GM23338 (cell line): ENCODE data around the gene HERPUD2. TPM values are rescaled to one million over a fixed set of nuclear protein-coding genes. Genes with fewer than 3 reads are reported as not detected.
"Not testable (repeated sequence)": the region's sequence is repeated elsewhere in the genome, so short reads cannot be mapped to it uniquely, and the experiment has no call there.

Source experiments
- ATAC-seq: fragments of 200-7000 bp; cut with Tn5 transposase; 3 replicates; pipeline ENCODE4 v1.9.1; 2020
- DNase-seq: peaks from one replicate; pipeline ENCODE4 v3.0.0-alpha.2; 2015; ENCODE audit warnings: low spot score
- H2AFZ ChIP-seq: fragments of 200-600 bp; sonication (generic); 2 replicates; pipeline ENCODE4 v1.8.0; 2016; ENCODE audit warnings: antibody characterized with exemption, mild to moderate bottlenecking, moderate library complexity
- H3F3A ChIP-seq: fragments of 200-600 bp; sonication (generic); replicated peaks from 2 replicates; pipeline ENCODE4 v1.8.0; 2017; ENCODE audit warnings: antibody characterized with exemption, mixed run types, low read depth
- H3K27ac ChIP-seq: fragments of 200-600 bp; sonication (generic); 2 replicates; pipeline ENCODE4 v1.6.1; 2016; ENCODE audit warnings: low read depth
- H3K27me3 ChIP-seq: fragments of 200-600 bp; sonication (generic); 2 replicates; pipeline ENCODE4 v1.8.0; 2016; ENCODE audit warnings: mild to moderate bottlenecking, mixed run types, moderate library complexity; ENCODE audit not compliant: insufficient read depth
- H3K36me3 ChIP-seq: fragments of 200-600 bp; sonication (generic); 2 replicates; pipeline ENCODE4 v1.8.0; 2016; ENCODE audit warnings: mild to moderate bottlenecking; ENCODE audit not compliant: insufficient read depth
- H3K4me1 ChIP-seq: fragments of 200-600 bp; sonication (generic); 2 replicates; pipeline ENCODE4 v1.8.0; 2016; ENCODE audit warnings: mild to moderate bottlenecking, moderate library complexity; ENCODE audit not compliant: insufficient read depth
- H3K4me2 ChIP-seq: fragments of 200-600 bp; sonication (generic); 2 replicates; pipeline ENCODE4 v1.7.1; 2017; ENCODE audit warnings: mixed run types
- H3K4me3 ChIP-seq: fragments of 200-600 bp; sonication (generic); 2 replicates; pipeline ENCODE4 v1.6.1; 2016; ENCODE audit warnings: mixed run types
- H3K79me2 ChIP-seq: fragments of 200-600 bp; sonication (generic); replicated peaks from 2 replicates; pipeline ENCODE4 v1.8.0; 2017; ENCODE audit warnings: mild to moderate bottlenecking; ENCODE audit not compliant: insufficient read depth
- H3K9me2 ChIP-seq: fragments of 200-600 bp; sonication (generic); 2 replicates; pipeline ENCODE4 v1.8.0; 2017; ENCODE audit not compliant: insufficient read depth
- H4K20me1 ChIP-seq: fragments of 200-600 bp; sonication (generic); replicated peaks from 2 replicates; pipeline ENCODE4 v1.8.0; 2017; ENCODE audit warnings: mild to moderate bottlenecking; ENCODE audit not compliant: insufficient read depth
- H3K27ac Mint-ChIP-seq: 2 replicates; pipeline ENCODE4 v1.8.0; 2020; ENCODE audit warnings: inconsistent platforms, mild to moderate bottlenecking, moderate library complexity, mixed read lengths
- H3K27me3 Mint-ChIP-seq: 3 replicates; pipeline ENCODE4 v1.8.0; 2022; ENCODE audit warnings: low read depth, mild to moderate bottlenecking, moderate library complexity, mixed read lengths, inconsistent platforms; ENCODE audit not compliant: insufficient read depth, poor library complexity
- H3K36me3 Mint-ChIP-seq: 3 replicates; pipeline ENCODE4 v1.8.0; 2021; ENCODE audit warnings: low read depth, mild to moderate bottlenecking, inconsistent platforms, moderate library complexity, mixed read lengths
- H3K4me1 Mint-ChIP-seq: 3 replicates; pipeline ENCODE4 v1.8.0; 2020; ENCODE audit warnings: mild to moderate bottlenecking, inconsistent platforms, mixed read lengths
- H3K4me3 Mint-ChIP-seq: 3 replicates; pipeline ENCODE4 v1.8.0; 2021; ENCODE audit warnings: moderate library complexity, mild to moderate bottlenecking, inconsistent platforms, mixed read lengths
- H3K9me3 Mint-ChIP-seq: 3 replicates; pipeline ENCODE4 v1.8.0; 2020; ENCODE audit warnings: moderate library complexity, mild to moderate bottlenecking, inconsistent platforms, mixed read lengths
- ZNF114 ChIP-seq: fragments of 250-450 bp; sonication (Bioruptor Pico); IDR thresholded peaks from 2 replicates; pipeline ENCODE4 v1.5.0; 2020; ENCODE audit warnings: mild to moderate bottlenecking, moderate library complexity
- ZNF462 ChIP-seq: fragments of 250-450 bp; sonication (Bioruptor Pico); IDR thresholded peaks from 2 replicates; pipeline ENCODE4 v1.5.0; 2020; ENCODE audit warnings: mild to moderate bottlenecking, moderate library complexity
- polyA plus RNA-seq: library from polyadenylated mRNA; unstranded; fragments of >200 nt; fragmentation: Nextera tagmentation; extraction: Ambion mirVana; gene quantifications from 2 replicates; pipeline ENCODE4 v1.2.1, GENCODE V29; 2016
- total RNA-seq: library from RNA; depleted of rRNA; stranded (reverse); fragments of >200 nt; shearing (Covaris generic); gene quantifications from 2 replicates; pipeline ENCODE4 v1.2.3, GENCODE V29; 2014
- TF ChIP-seq, protein P1 (sequence below), 2 experiments: fragments of 200-600 bp in 1 of 2; sonication (generic) in 1 of 2; conservative IDR thresholded peaks; 2 replicates each; pipeline versions ENCODE4 v1.5.1 to v1.6.1; 2016 to 2017; ENCODE audit warnings: antibody characterized with exemption in 2 of 2, low read depth in 2 of 2, mild to moderate bottlenecking in 2 of 2, moderate library complexity in 1 of 2

HERPUD2 gene
- total and polyA plus RNA-seq, 2 experiments from 2014 or later = 8.0 to 12.0 TPM

- TF ChIP-seq ZNF462 (CRISPR knock-in tag) = no peak
- TF ChIP-seq, protein P1, sequence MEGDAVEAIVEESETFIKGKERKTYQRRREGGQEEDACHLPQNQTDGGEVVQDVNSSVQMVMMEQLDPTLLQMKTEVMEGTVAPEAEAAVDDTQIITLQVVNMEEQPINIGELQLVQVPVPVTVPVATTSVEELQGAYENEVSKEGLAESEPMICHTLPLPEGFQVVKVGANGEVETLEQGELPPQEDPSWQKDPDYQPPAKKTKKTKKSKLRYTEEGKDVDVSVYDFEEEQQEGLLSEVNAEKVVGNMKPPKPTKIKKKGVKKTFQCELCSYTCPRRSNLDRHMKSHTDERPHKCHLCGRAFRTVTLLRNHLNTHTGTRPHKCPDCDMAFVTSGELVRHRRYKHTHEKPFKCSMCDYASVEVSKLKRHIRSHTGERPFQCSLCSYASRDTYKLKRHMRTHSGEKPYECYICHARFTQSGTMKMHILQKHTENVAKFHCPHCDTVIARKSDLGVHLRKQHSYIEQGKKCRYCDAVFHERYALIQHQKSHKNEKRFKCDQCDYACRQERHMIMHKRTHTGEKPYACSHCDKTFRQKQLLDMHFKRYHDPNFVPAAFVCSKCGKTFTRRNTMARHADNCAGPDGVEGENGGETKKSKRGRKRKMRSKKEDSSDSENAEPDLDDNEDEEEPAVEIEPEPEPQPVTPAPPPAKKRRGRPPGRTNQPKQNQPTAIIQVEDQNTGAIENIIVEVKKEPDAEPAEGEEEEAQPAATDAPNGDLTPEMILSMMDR (conservative IDR thresholded peaks at IDR 0.05; ENCODE audit: low read depth in 2 of 2) = no peak
- no peak for TF ChIP-seq ZNF114 (CRISPR knock-in tag)
Observed at GRCh38 chr7:35670856-35671569, 23.9 kb downstream of the HERPUD2 start (continued).

DNA sequence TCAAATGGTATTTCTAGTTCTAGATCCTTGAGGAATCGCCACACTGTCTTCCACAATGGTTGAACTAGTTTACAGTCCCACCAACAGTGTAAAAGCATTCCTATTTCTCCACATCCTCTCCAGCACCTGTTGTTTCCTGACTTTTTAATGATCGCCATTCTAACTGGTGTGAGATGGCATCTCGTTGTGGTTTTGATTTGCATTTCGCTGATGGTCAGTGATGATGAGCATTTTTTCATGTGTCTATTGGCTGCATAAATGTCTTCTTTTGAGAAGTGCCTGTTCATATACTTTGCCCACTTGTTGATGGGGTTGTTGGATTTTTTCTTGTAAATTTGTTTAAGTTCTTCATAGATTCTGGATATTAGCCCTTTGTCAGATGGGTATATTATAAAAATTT is 34.5 kb downstream of the HERPUD2 start:
- Mint-ChIP-seq H3K9me3 (peaks cover 44% of the 10 kb centered on the region), H3K36me3 (peaks cover 51% of the 10 kb centered on the region)
- H3K4me3 Mint-ChIP-seq, H3F3A ChIP-seq, H3K27ac Mint-ChIP-seq, H4K20me1 ChIP-seq, H3K79me2 ChIP-seq, H3K4me1 Mint-ChIP-seq, H3K4me2 ChIP-seq, H2AFZ ChIP-seq, H3K9me2 ChIP-seq, H3K4me1 ChIP-seq, H3K4me3 ChIP-seq, ATAC-seq, DNase-seq, H3K27me3 Mint-ChIP-seq, H3K27me3 ChIP-seq, H3K27ac ChIP-seq: not testable (repeated sequence)
- H3K36me3 ChIP-seq = peaks cover 11% of the 10 kb centered on the region
